ENCODE results near the gene DPYD. TPM values are rescaled to one million over a fixed set of nuclear protein-coding genes. Genes with fewer than 3 reads are reported as not detected.
A peak's percentile ranks its signal among the peaks of the same experiment; 100 is the strongest.

The DPYD gene
- total RNA-seq: 21.7 and 30.5 TPM in 2 replicates

DNA sequence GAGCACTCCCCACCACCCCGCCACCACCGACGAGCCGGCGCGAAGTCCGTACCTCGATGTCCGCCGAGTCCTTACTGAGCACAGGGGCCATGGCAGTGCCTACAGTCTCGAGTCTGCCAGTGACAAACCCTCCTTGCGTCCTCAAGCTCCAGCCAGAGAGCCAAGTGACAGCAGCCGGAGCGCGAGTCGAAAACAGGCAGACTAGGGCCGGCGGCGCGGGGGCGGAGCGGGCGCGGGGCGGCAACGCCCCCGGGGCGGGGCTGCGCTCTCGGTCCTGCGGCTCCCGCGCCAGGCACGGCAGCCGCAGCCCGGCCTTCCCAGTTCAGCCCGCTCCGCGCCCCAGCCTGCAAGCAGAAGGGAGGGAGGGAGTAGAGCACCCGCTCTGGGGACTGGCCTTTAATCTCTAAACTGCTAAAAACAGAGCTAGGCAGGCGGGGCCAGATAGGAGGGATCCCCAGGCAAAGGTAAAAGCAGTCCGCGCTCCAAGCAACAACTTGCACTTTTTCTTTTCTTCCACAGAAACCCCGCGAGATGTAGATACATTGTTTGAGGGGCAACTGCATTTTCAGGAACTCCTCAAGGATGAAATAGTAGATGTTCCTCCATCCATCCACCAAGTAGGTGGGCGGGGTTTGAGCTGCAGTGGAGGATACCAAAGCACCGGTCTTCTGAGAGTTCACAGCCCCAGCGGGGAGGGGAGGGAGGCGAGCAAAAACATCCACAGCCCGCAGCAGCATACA lies at the start of gene DPYD:
Gene DPYD (minus strand): TSS at position 203 of the 740 bp plus-strand sequence. CDS start 112 bp downstream, at position 91.
- DNase-seq: peak; percentile 87

GRCh38 chr1:97960470-97960869 lies 39.6 kb upstream of the DPYD start:
- no peak for DNase-seq

DNA sequence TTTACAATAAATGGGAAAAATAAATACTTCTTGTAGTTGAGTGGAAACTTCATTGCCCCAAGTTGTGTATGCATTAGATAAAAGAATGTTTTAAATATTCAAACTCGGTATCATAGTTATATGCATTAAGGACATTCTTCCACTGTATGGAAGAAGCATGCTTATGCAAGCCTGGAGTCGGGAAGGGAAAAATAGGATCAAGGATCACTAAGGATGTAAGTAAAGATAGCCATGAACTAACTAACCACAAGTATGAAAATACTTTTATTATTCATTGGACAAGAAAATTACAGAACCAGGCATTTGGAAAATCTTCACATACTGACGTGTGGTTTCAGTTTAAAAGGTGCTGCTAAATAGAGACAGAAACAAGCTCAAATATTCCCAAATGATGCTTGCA lies 26.9 kb upstream of the DPYD start:
- no peak for DNase-seq

GRCh38 chr1:97943354-97943753 lies 22.5 kb upstream of the DPYD start:
- DNase-seq: peak; percentile 90

- no peak for DNase-seq
Observed at GRCh38 chr1:97942161-97943123, 21.6 kb upstream of the DPYD start.

DNA sequence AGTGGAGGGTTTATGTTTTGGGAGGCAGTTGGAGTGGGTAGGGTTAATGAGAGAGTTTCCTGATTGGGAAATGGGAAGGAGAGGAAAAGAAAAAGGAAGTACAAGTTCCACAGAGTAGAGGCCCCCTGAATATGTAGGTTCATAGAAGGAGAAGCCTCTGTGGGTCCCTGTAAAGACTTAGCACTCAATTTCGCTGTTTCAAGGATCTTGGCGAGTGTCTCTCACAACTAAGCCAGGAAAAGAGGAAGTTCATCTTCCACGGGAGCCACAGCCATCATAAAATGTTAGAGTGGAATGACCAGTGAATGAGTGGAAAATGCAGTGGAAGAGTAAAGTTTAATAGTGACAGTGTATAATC lies 17.4 kb upstream of the DPYD start:
- DNase-seq: no peak

DNA sequence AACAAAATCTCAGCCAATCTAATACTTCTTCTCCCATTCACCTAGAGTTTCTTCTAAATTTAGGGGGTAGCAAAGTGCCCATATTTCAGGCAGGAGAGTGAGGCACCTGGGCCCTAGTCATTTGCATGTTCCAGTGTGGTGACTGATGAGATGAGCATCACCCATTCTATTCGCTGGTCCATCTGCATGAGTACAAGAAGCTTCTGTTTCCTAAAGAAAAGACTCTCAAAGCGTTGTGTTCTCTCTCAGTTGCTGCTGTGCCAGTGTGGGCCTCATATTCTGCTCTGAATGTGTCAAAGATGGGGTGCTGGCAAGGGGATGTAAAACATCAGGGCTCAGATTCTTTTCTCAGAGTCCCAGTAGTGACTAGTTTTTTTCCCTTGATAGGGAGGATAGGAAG lies 16.1 kb upstream of the DPYD start:
- DNase-seq: no peak

DNA sequence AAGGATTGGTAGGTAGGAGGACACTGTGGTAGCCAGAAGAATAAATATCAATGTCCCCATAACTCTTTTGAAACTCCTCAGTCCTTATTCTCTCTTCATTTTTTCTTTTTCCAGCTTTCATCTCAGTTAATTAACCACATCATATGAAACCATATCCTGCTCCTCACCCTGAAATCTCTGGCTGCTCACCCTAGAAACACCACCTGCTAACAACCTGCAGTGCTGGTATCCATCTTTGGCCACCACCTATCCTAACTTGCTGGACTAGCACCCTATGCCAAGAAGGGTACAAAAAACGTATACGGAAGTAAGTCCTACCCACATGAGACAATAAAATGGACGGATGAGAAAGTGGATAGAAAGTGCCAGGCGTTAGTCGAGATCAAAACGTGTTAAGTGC lies 13.7 kb upstream of the DPYD start:
- no peak for DNase-seq

- no peak for DNase-seq
Observed at GRCh38 chr1:97929874-97930851, 9.3 kb upstream of the DPYD start.

DNA sequence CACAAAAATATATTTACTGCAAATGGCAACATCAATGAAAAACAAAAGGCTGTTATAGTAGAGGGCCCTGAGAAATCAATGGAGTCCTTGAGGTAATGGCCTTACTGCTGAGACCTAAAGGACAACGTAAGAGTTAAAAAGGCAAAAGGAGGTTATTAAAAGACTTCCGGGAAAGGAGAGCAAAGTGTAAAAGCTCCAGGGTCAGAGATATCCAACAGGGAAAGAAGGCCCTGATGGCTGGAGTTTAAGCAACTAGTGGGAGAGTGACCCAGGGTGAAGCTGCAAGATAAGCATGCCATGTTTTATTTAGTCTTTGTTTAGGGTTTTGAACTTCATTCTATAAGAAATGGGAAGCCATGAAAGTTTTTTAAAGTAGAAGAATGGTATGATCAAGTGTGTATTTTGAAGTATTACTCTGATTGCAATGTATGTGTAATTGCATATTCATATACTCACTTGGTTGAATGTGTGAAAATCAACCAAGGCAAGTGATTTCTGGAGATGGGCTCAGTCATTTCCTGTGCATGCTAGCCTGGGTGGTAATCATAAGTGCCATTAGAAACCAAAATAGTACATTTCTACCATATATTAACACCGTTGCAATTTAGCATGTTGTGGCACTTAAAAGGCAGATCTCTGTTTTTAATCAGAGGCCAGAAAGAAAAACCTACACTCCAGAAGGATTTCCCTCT lies 5.3 kb upstream of the DPYD start:
- DNase-seq: no peak

DNA sequence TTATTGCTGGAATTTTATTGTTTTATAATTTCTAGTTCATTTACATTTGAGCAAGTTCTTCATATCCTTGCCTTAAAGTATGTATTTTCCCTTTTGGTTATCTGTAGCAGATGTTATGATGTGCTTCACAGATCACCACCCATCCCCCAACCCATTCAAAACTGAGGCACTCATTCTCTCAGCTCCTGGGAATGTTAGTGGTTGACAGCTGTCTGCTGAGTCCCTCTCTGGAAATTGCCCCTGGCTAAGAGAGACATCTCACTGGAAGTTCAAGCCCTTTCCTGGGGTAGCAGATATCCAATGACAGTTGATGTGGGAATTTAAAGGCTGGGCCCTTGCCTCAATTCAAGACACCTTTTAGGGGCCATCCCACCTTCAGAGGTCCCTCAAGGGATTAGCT lies 4.3 kb upstream of the DPYD start:
- no peak for DNase-seq

DNA sequence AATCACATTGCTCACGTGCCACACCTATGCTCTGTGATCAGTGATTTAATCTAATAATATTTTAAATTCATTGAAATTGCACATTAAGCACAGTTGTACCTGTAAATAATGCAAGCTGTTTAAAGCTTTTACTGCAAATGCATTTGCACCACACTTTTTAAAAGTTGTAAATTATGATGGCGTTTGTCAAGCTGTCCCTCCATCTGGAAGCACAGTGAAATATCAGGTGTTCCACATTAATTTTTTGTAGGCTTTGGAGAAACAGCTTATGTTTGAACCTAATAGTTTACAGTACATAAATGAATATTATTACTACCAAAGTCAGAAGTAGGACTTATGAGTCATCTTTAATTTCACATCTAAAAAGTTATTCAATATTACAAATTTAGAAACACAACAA lies 3.0 kb upstream of the DPYD start:
- no peak for DNase-seq

DNA sequence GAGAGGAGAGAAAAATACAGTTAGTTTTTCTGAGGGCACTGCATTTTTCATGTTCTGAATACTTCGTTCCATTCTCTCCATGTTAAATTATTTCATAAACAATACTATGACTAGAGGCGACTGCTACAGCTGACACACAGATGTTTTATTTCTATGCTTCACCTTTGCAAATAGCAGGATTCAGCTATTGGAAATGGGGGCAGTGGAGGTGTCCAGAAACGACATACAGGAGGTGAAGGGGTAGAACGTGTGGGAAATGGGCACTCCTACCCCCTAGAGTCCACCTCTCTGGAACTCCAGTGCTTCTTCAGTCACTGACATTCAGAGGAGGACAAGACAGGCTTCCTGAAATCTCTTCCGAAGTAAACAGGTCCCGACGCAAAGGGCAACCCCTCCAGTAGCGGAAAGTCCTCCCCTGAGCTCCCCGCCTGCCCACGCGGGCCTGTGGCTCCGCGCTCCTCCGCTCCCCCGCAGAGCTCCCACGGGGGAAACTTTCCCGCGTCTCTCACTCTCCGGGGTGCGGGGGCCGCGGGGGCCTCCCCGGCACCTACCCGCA lies 480 bp downstream of the DPYD start:
- peak; percentile 42 for DNase-seq

DNA sequence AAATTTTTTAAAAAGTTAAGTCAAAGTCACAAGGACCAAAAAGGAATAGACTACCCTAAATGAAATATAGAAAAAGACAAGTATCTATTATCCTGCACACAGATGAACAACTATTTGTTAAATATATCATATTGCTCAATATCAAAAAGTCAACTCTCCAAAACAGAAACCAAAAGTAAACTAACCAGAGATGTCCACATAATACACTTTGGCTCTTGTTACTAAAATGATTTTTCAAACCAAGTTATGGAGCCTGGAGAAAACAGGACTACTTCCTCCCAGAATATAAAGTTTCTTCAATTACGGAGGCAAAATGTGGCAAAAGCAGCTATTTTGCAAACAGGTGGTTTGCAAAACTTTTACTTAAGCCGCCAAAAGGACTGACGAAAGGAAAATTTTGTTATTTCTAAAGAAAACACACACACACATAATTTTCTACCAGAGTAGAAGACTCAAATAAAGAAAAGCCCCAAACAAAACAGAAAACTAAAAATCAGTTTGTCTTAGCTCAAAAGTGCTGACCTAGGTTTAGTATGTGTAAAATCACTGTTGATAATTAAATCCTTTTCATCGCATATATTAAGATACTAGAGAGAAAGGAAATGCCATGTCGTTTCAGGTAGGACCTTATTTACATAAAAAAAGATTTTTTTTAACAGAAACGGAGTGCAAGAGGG lies 1.1 kb downstream of the DPYD start:
- peak; percentile 19 for DNase-seq

GRCh38 chr1:97918961-97919360 lies 1.9 kb downstream of the DPYD start:
- no peak for DNase-seq

DNA sequence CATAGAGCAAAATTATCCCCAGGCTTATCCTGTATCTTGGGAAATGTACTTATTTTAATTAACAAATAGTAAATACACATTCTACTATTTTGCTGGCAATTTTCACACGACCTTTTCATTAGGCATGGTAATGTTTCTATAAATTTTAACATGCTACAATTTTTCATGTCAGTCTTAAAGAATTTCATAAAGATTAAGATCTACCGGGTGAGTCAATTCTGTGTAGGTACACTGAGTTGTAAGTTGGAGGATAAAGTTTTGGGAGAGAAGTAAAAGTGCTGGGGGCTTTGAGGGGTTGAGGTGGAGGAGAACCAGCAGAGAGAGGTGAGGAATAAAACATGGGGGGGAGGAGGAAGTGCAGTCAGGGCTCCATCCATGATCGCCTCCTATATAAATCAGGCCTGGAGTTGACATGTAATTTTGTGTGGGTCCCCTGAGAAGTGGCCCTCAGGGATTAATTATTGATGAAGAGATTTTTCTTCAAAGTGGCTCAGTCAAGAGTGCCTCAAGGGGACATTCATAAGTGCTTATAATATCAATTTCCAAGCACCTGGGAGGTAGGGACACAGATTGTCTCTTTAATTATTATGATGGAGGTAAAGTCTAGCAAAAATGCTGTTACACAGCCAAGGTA lies 7.2 kb downstream of the DPYD start:
- no peak for DNase-seq

GRCh38 chr1:97911266-97912215 lies 9.3 kb downstream of the DPYD start:
- no peak for DNase-seq

DNA sequence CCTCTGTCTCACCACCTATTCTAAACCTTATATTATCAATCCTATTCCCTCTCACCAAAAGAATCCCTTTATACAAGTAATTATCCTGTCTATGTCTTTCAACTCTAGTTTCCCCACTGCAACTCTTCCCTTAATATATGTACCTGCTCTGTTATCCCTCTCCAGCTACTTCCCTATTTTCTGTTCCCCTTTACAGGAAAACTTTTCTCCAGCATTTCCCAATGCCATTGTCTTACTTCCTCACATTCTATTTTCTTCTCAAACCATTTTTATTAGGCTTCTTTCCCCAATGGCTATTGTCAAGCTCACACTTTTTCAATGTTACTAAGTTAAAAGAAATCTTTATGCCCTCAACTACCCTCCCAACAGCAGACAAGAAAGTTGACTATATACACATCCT lies 11.6 kb downstream of the DPYD start:
- DNase-seq: no peak

- no peak for DNase-seq
Observed at GRCh38 chr1:97907886-97908285, 12.9 kb downstream of the DPYD start.
